Measurements from ENCODE around the gene SNUPN. TPM values are rescaled to one million over a fixed set of nuclear protein-coding genes. Genes with fewer than 3 reads are reported as not detected.
A peak's percentile ranks its signal among the peaks of the same experiment; 100 is the strongest.

Gene SNUPN
- total and polyA plus RNA-seq, 10 of the 15 experiments (the other 5 are each of a cell fraction or from before 2014, with no cell fraction given): 19.0 to 50.3 (median 32.5) TPM

DNA sequence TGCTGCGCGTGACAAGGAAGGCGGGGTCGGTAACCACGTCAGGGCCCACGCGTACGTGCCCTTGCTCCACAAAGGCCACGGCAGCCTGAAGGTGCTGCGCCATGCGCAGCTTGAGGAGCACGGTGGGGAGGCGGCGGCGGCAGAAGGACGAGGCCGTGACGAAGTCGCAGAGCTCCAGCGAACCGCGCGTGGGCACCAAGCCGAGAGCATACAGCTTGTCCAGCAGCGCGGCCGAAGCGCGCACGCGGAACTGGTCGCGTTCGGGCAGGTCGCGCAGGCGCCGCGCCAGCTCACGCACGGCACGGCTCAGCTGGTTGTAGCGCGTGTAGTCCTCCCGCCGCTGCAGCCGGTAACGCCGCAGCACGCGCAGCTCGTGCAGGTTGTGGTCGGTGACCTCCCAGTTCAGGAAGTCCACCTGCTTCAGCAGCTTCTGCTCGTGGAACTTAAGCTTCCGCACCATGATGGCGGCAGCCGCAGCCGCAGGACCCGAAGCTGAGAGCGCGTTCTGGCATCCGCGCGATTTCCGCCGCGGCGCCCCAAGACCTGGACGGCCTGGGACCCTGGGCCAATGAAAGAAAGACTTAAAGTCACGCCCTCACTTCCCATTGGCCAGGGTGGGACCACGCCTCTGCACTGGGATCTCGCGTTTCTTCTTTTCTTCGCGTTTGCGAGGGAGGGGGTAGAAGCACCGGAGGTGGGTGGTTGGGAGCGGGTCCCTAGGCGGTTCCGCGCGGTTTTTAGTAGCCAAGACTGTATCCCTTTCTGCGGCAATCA, 14.4 kb upstream of the SNUPN start, which contains the start of gene IMP3 (continued):
- peak; percentile 91 for TF ChIP-seq SP1 (IDR thresholded peaks at IDR 0.05; ENCODE audit: low read depth, low read length)
- TF ChIP-seq, protein P1, sequence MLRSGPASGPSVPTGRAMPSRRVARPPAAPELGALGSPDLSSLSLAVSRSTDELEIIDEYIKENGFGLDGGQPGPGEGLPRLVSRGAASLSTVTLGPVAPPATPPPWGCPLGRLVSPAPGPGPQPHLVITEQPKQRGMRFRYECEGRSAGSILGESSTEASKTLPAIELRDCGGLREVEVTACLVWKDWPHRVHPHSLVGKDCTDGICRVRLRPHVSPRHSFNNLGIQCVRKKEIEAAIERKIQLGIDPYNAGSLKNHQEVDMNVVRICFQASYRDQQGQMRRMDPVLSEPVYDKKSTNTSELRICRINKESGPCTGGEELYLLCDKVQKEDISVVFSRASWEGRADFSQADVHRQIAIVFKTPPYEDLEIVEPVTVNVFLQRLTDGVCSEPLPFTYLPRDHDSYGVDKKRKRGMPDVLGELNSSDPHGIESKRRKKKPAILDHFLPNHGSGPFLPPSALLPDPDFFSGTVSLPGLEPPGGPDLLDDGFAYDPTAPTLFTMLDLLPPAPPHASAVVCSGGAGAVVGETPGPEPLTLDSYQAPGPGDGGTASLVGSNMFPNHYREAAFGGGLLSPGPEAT (IDR thresholded peaks at IDR 0.05; ENCODE audit: low read depth): 0 out of 2 replicates have a peak, but pooled peaks have one; percentile 33
- peak; percentile 29; the same call in 1 of the 2 replicates for TF ChIP-seq STAT1 (conservative IDR thresholded peaks at IDR 0.05)
- TF ChIP-seq IKZF1 (conservative IDR thresholded peaks at IDR 0.05): peak; percentile 72
- TF ChIP-seq RAD51 (IDR thresholded peaks at IDR 0.05): peak; percentile 22; the same call in 1 of the 2 replicates
- TF ChIP-seq, protein P2, sequence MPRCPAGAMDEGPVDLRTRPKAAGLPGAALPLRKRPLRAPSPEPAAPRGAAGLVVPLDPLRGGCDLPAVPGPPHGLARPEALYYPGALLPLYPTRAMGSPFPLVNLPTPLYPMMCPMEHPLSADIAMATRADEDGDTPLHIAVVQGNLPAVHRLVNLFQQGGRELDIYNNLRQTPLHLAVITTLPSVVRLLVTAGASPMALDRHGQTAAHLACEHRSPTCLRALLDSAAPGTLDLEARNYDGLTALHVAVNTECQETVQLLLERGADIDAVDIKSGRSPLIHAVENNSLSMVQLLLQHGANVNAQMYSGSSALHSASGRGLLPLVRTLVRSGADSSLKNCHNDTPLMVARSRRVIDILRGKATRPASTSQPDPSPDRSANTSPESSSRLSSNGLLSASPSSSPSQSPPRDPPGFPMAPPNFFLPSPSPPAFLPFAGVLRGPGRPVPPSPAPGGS (IDR thresholded peaks at IDR 0.05; ENCODE audit: borderline replicate concordance, insufficient read depth, low read depth, low read length, poor library complexity, severe bottlenecking): no peak
- TF ChIP-seq BHLHE40 (IDR thresholded peaks at IDR 0.05; ENCODE audit: borderline replicate concordance in 1 of 2, low read depth in 2 of 2, low read length in 1 of 2): peak; percentile 35 to 80
- TF ChIP-seq WRNIP1 (IDR thresholded peaks at IDR 0.05; ENCODE audit: borderline replicate concordance, low read depth, low read length): no peak
- peak; percentile 86 for TF ChIP-seq BRCA1 (IDR thresholded peaks at IDR 0.05; ENCODE audit: low read depth, low read length)
- peak; percentile 19; the same call in 1 of the 2 replicates for TF ChIP-seq SPI1 (IDR thresholded peaks at IDR 0.05; ENCODE audit: borderline replicate concordance, insufficient read depth, low read depth, low read length)
- no peak for TF ChIP-seq EED (IDR thresholded peaks at IDR 0.05; ENCODE audit: low read depth)
- TF ChIP-seq, protein P3, sequence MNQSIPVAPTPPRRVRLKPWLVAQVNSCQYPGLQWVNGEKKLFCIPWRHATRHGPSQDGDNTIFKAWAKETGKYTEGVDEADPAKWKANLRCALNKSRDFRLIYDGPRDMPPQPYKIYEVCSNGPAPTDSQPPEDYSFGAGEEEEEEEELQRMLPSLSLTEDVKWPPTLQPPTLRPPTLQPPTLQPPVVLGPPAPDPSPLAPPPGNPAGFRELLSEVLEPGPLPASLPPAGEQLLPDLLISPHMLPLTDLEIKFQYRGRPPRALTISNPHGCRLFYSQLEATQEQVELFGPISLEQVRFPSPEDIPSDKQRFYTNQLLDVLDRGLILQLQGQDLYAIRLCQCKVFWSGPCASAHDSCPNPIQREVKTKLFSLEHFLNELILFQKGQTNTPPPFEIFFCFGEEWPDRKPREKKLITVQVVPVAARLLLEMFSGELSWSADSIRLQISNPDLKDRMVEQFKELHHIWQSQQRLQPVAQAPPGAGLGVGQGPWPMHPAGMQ (IDR thresholded peaks at IDR 0.05; ENCODE audit: borderline replicate concordance): peak; percentile 69
- TF ChIP-seq RAD21 (IDR thresholded peaks at IDR 0.05; ENCODE audit: insufficient read depth, low read depth, low read length): no peak
- peak; percentile 96 for TF ChIP-seq CBFB (IDR thresholded peaks at IDR 0.05; ENCODE audit: low read depth)
- no peak for TF ChIP-seq ZNF622 (IDR thresholded peaks at IDR 0.05)
- TF ChIP-seq YY1 (IDR thresholded peaks at IDR 0.05; ENCODE audit: low read depth, low read length): peak; percentile 95
- no peak for TF ChIP-seq ATF7 (IDR thresholded peaks at IDR 0.05; ENCODE audit: low read depth)
- TF ChIP-seq SUPT20H (IDR thresholded peaks at IDR 0.05; ENCODE audit: borderline replicate concordance, control insufficient read depth, low read depth, low read length): no peak
- TF ChIP-seq BACH1 (IDR thresholded peaks at IDR 0.05; ENCODE audit: borderline replicate concordance): peak; percentile 93
- TF ChIP-seq, protein P4, sequence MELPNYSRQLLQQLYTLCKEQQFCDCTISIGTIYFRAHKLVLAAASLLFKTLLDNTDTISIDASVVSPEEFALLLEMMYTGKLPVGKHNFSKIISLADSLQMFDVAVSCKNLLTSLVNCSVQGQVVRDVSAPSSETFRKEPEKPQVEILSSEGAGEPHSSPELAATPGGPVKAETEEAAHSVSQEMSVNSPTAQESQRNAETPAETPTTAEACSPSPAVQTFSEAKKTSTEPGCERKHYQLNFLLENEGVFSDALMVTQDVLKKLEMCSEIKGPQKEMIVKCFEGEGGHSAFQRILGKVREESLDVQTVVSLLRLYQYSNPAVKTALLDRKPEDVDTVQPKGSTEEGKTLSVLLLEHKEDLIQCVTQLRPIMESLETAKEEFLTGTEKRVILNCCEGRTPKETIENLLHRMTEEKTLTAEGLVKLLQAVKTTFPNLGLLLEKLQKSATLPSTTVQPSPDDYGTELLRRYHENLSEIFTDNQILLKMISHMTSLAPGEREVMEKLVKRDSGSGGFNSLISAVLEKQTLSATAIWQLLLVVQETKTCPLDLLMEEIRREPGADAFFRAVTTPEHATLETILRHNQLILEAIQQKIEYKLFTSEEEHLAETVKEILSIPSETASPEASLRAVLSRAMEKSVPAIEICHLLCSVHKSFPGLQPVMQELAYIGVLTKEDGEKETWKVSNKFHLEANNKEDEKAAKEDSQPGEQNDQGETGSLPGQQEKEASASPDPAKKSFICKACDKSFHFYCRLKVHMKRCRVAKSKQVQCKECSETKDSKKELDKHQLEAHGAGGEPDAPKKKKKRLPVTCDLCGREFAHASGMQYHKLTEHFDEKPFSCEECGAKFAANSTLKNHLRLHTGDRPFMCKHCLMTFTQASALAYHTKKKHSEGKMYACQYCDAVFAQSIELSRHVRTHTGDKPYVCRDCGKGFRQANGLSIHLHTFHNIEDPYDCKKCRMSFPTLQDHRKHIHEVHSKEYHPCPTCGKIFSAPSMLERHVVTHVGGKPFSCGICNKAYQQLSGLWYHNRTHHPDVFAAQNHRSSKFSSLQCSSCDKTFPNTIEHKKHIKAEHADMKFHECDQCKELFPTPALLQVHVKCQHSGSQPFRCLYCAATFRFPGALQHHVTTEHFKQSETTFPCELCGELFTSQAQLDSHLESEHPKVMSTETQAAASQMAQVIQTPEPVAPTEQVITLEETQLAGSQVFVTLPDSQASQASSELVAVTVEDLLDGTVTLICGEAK (IDR thresholded peaks at IDR 0.05; ENCODE audit: borderline replicate concordance): peak; percentile 62; the same call in 1 of the 2 replicates
- TF ChIP-seq JUND (IDR thresholded peaks at IDR 0.05; ENCODE audit: low read depth, low read length): no peak
